DND-41 (cell line): Measurements from ENCODE around the gene MB.

Source experiments
- ATAC-seq: fragments of 200-7000 bp; cut with Tn5 transposase; 3 replicates; pipeline ENCODE4 v1.9.1; 2021; ENCODE audit warnings: low read depth; ENCODE audit not compliant: insufficient read depth
- DNase-seq: peaks from one replicate; pipeline ENCODE4 v3.0.0-alpha.2; 2020
- H2AFZ ChIP-seq: 2 replicates; pipeline ENCODE4 v1.6.0; 2012; ENCODE audit warnings: low read depth, low read length
- H3K27ac ChIP-seq: 2 replicates; pipeline ENCODE4 v1.5.1; 2012; ENCODE audit warnings: low read length, inconsistent platforms
- H3K27me3 ChIP-seq: fragments of 200-600 bp; sonication (generic); 2 replicates; pipeline ENCODE4 v1.6.0; 2012; ENCODE audit warnings: low read length, mild to moderate bottlenecking, inconsistent platforms; ENCODE audit not compliant: insufficient read depth, poor library complexity
- H3K36me3 ChIP-seq: 2 replicates; pipeline ENCODE4 v1.5.1; 2012; ENCODE audit warnings: low read length, inconsistent platforms; ENCODE audit not compliant: insufficient read depth
- H3K4me1 ChIP-seq: 2 replicates; pipeline ENCODE4 v1.5.1; 2012; ENCODE audit warnings: mild to moderate bottlenecking, low read length; ENCODE audit not compliant: insufficient read depth
- H3K4me2 ChIP-seq: 2 replicates; pipeline ENCODE4 v1.6.0; 2012; ENCODE audit warnings: mild to moderate bottlenecking, moderate library complexity, low read length, inconsistent platforms; ENCODE audit not compliant: insufficient read depth
- H3K4me3 ChIP-seq, 2 experiments: fragments of 200-600 bp in 1 of 2; shearing (Covaris generic) in 1 of 2; 2 replicates each; pipeline ENCODE4 v1.5.1; 2012 to 2016; ENCODE audit warnings: inconsistent platforms in 2 of 2, low read length in 2 of 2, mild to moderate bottlenecking in 2 of 2, low read depth in 1 of 2, moderate library complexity in 1 of 2
- H3K79me2 ChIP-seq: 2 replicates; pipeline ENCODE4 v1.6.0; 2012; ENCODE audit warnings: low read length, inconsistent platforms; ENCODE audit not compliant: insufficient read depth
- H3K9ac ChIP-seq: 2 replicates; pipeline ENCODE4 v1.6.0; 2012; ENCODE audit warnings: low read depth, mild to moderate bottlenecking, inconsistent platforms, low read length, moderate library complexity
- H3K9me3 ChIP-seq: 2 replicates; pipeline ENCODE4 v1.5.1; 2012; ENCODE audit warnings: low read length, moderate library complexity, mild to moderate bottlenecking, inconsistent platforms; ENCODE audit not compliant: insufficient read depth, severe bottlenecking
- H4K20me1 ChIP-seq: 2 replicates; pipeline ENCODE4 v1.6.0; 2012; ENCODE audit warnings: low read length; ENCODE audit not compliant: insufficient read depth
- CTCF ChIP-seq: IDR thresholded peaks from 2 replicates; pipeline ENCODE4 v1.5.1; 2012; ENCODE audit warnings: borderline replicate concordance, low read length, moderate library complexity, mild to moderate bottlenecking; ENCODE audit not compliant: poor library complexity, severe bottlenecking; ENCODE audit errors: extremely low read depth
- EZH2 ChIP-seq: IDR thresholded peaks from 3 replicates; pipeline ENCODE4 v1.6.1; 2012; ENCODE audit warnings: borderline replicate concordance, low read depth, mild to moderate bottlenecking, moderate library complexity, low read length, inconsistent platforms; ENCODE audit not compliant: severe bottlenecking

MB gene

GRCh38 chr22:35594686-35595085 lies 22.4 kb downstream of the MB start:
- H3K9me3 ChIP-seq: no peaks in the 10 kb centered on the region
- H3K4me2 ChIP-seq: no peak overlapping the region
- H3K27ac ChIP-seq: no peak overlapping the region

GRCh38 chr22:35593891-35594470 lies 23.1 kb downstream of the MB start:
- H3K4me3 ChIP-seq: no peak overlapping the region
- no peaks in the 10 kb centered on the region for H4K20me1 ChIP-seq
- no peak overlapping the region for H3K4me2 ChIP-seq
- no peaks in the 10 kb centered on the region for H3K36me3 ChIP-seq
- H3K4me1 ChIP-seq: no peaks in the 10 kb centered on the region
- peaks cover 4% of the 10 kb centered on the region for H3K27me3 ChIP-seq
- TF ChIP-seq CTCF: no peak
- no peak for TF ChIP-seq EZH2
- no peak overlapping the region for H2AFZ ChIP-seq
- H3K9me3 ChIP-seq: no peaks in the 10 kb centered on the region
- no peak for ATAC-seq
- no peak overlapping the region for H3K27ac ChIP-seq
- no peak for DNase-seq
- H3K9ac ChIP-seq: no peak overlapping the region
- H3K79me2 ChIP-seq: no peaks in the 10 kb centered on the region

More at GRCh38 chr22:35594686-35595085, 22.4 kb downstream of the MB start:
- H3K36me3 ChIP-seq: no peaks in the 10 kb centered on the region
- no peak overlapping the region for H2AFZ ChIP-seq
- H3K9ac ChIP-seq: no peak overlapping the region
- no peaks in the 10 kb centered on the region for H3K79me2 ChIP-seq
- no peak for ATAC-seq
- no peaks in the 10 kb centered on the region for H3K4me1 ChIP-seq
- TF ChIP-seq EZH2 (no peak), CTCF (no peak)
- no peaks in the 10 kb centered on the region for H4K20me1 ChIP-seq
- DNase-seq: no peak
- no peak overlapping the region for H3K4me3 ChIP-seq
- no peaks in the 10 kb centered on the region for H3K27me3 ChIP-seq

GRCh38 chr22:35593071-35593890 lies 23.8 kb downstream of the MB start:
- Histone ChIP-seq H2AFZ (no peak overlapping the region), H3K4me3 (no peak overlapping the region), H3K4me2 (no peak overlapping the region)

More at GRCh38 chr22:35593071-35593890, 23.8 kb downstream of the MB start:
- Histone ChIP-seq H3K9ac (no peak overlapping the region), H3K4me1 (no peaks in the 10 kb centered on the region), H3K79me2 (no peaks in the 10 kb centered on the region), H3K36me3 (no peaks in the 10 kb centered on the region), H3K27me3 (peaks cover 12% of the 10 kb centered on the region), H3K27ac (no peak overlapping the region), H3K9me3 (no peaks in the 10 kb centered on the region), H4K20me1 (no peaks in the 10 kb centered on the region)
- TF ChIP-seq EZH2 (no peak), CTCF (no peak)
- ATAC-seq (no peak), DNase-seq (no peak)
